GM12891 (cell line): Measurements from ENCODE around the gene PFN3.

Source experiments
- DNase-seq: peaks from one replicate; pipeline ENCODE4 v3.0.0; 2011; ENCODE audit warnings: low spot score; ENCODE audit not compliant: insufficient read length
- FAIRE-seq: peaks from 2 replicates; lab custom pipeline; 2011; peaks lifted over from hg19 to GRCh38; lab: Jason Lieb, UNC
- PAX5 ChIP-seq: IDR thresholded peaks from 2 replicates; pipeline ENCODE4 v1.6.1; 2011; ENCODE audit warnings: low read length, moderate library complexity, mild to moderate bottlenecking; ENCODE audit not compliant: insufficient read depth, severe bottlenecking
- POLR2A ChIP-seq: IDR thresholded peaks from 2 replicates; pipeline ENCODE4 v1.6.1; 2011; ENCODE audit warnings: low read depth, low read length, control low read depth
- POLR2AphosphoS5 ChIP-seq: IDR thresholded peaks from 2 replicates; pipeline ENCODE4 v1.6.1; 2011; ENCODE audit warnings: low read depth, low read length, control low read depth
- POU2F2 ChIP-seq: IDR thresholded peaks from 2 replicates; pipeline ENCODE4 v1.6.1; 2011; ENCODE audit warnings: low read depth, mild to moderate bottlenecking, control low read depth, low read length, moderate library complexity
- SPI1 ChIP-seq: IDR thresholded peaks from 2 replicates; pipeline ENCODE4 v1.6.1; 2011; ENCODE audit warnings: low read depth, low read length, control low read depth
- TAF1 ChIP-seq: IDR thresholded peaks from 2 replicates; pipeline ENCODE4 v1.6.1; 2011; ENCODE audit warnings: low read depth, low read length, control low read depth

Gene PFN3

GRCh38 chr5:177437623-177438022 lies 37.2 kb upstream of the PFN3 start:
- FAIRE-seq (no peak), DNase-seq (no peak)
- no peak for TF ChIP-seq PAX5
- no peak for TF ChIP-seq POLR2AphosphoS5
- no peak for TF ChIP-seq SPI1
- TF ChIP-seq POU2F2 = no peak
- no peak for TF ChIP-seq POLR2A
- TF ChIP-seq TAF1 = no peak

GRCh38 chr5:177435847-177436536 lies 35.5 kb upstream of the PFN3 start:
- FAIRE-seq = no peak
- no peak for TF ChIP-seq POLR2A
- no peak for TF ChIP-seq SPI1
- no peak for TF ChIP-seq POLR2AphosphoS5
- no peak for TF ChIP-seq TAF1
- no peak for TF ChIP-seq POU2F2
- TF ChIP-seq PAX5 = no peak
- DNase-seq = no peak

GRCh38 chr5:177434942-177435738 lies 34.7 kb upstream of the PFN3 start:
- TF ChIP-seq POU2F2 (no peak), POLR2A (0 out of 2 replicates have a peak, but pooled peaks have one; percentile 11)
- FAIRE-seq (no peak), DNase-seq (no peak)

GRCh38 chr5:177434437-177434836 lies 34.0 kb upstream of the PFN3 start:
- TF ChIP-seq PAX5 (no peak), POLR2A (no peak), SPI1 (no peak), POU2F2 (no peak), POLR2AphosphoS5 (no peak)

GRCh38 chr5:177433658-177434217 lies 33.3 kb upstream of the PFN3 start:
- FAIRE-seq = no peak
- DNase-seq = no peak
- TF ChIP-seq POLR2AphosphoS5 (peak; percentile 33; the same call in 1 of the 2 replicates), SPI1 (no peak)

More at GRCh38 chr5:177434437-177434836, 34.0 kb upstream of the PFN3 start:
- no peak for DNase-seq
- FAIRE-seq = no peak

GRCh38 chr5:177432839-177433657 lies 32.6 kb upstream of the PFN3 start:
- FAIRE-seq (peak; percentile 5), DNase-seq (no peak)
- TF ChIP-seq TAF1 (no peak), POLR2A (no peak), SPI1 (no peak), PAX5 (no peak), POLR2AphosphoS5 (no peak), POU2F2 (no peak)

GRCh38 chr5:177432143-177432838 lies 31.8 kb upstream of the PFN3 start:
- no peak for DNase-seq
- TF ChIP-seq PAX5 = no peak
- TF ChIP-seq POU2F2 = peak; percentile 6; the same call in 1 of the 2 replicates
- FAIRE-seq = no peak

GRCh38 chr5:177431317-177432142 lies 31.1 kb upstream of the PFN3 start:
- DNase-seq = peak; percentile 77
- FAIRE-seq = peak; percentile 99
- TF ChIP-seq POLR2AphosphoS5 (peak; percentile 60), SPI1 (peak; percentile 65), POU2F2 (peak; percentile 43; the same call in 1 of the 2 replicates), POLR2A (peak; percentile 45; the same call in 1 of the 2 replicates), TAF1 (no peak)
